ENCODE measurements around the gene FAM171A2. TPM values are rescaled to one million over a fixed set of nuclear protein-coding genes. Genes with fewer than 3 reads are reported as not detected.
A peak's percentile ranks its signal among the peaks of the same experiment; 100 is the strongest.

Gene FAM171A2
- total and polyA plus RNA-seq, 8 donors, result 0.24 to 1.3 (median 0.69) TPM

- peaks cover 0 to 8% (median 6%) of the 10 kb centered on the region in 3 donors for H3K4me1 ChIP-seq
- no peaks in the 10 kb centered on the region for H3K27me3 ChIP-seq
- DNase-seq (peak in 2 of 6 donors; percentile 29 to 37), ATAC-seq (no peak), FAIRE-seq (no peak)
- TF ChIP-seq CTCF (IDR thresholded peaks at IDR 0.05), result no peak
- no peaks in the 10 kb centered on the region for H3K9me3 ChIP-seq
- 54 to 55% methylated on average over 26 to 27 of the region's 27 CpGs for WGBS, 2 donors
- peaks cover 2 to 24% (median 18%) of the 10 kb centered on the region in 3 donors for H3K36me3 ChIP-seq
- H3K4me3 ChIP-seq, result peak overlapping the region; percentile 76 to 100 (median 89)
- intact Hi-C loops (cut with DNase I), result loop anchor here in 2 of 3 donors (5.0 to 10.0 kb wide), 2 partner anchors 109 to 111 kb away; partner anchors contain the start of gene UBTF (in 1 of the 2)
- H3K27ac ChIP-seq, result no peak overlapping the region
Measured at GRCh38 chr17:44323359-44324091, 40.1 kb downstream of the FAM171A2 start.

GRCh38 chr17:44322236-44322895 lies 41.3 kb downstream of the FAM171A2 start:
- no peak for TF ChIP-seq CTCF (IDR thresholded peaks at IDR 0.05)
- no peak for DNase-seq
- no peaks in the 10 kb centered on the region for H3K9me3 ChIP-seq
- peaks cover 2 to 24% (median 18%) of the 10 kb centered on the region in 3 donors for H3K36me3 ChIP-seq
- no peak for ATAC-seq
- no peaks in the 10 kb centered on the region for H3K27me3 ChIP-seq
- intact Hi-C loops (cut with DNase I), result loop anchor here in 2 of 3 donors (5.0 to 10.0 kb wide), 2 partner anchors 108 to 110 kb away; partner anchors contain the start of gene UBTF (in 1 of the 2)
- no peak overlapping the region for H3K27ac ChIP-seq
- FAIRE-seq, result no peak
- WGBS, 2 donors, result 92 to 96% methylated on average over 11 of the region's 11 CpGs
- H3K4me3 ChIP-seq, result no peak overlapping the region
- peaks cover 0 to 8% (median 6%) of the 10 kb centered on the region in 3 donors for H3K4me1 ChIP-seq

- Histone ChIP-seq H3K9me3 (no peaks in the 10 kb centered on the region), H3K27ac (no peak overlapping the region), H3K4me1 (peaks cover 0 to 8% (median 6%) of the 10 kb centered on the region in 3 donors), H3K27me3 (no peaks in the 10 kb centered on the region), H3K36me3 (peaks cover 2 to 24% (median 18%) of the 10 kb centered on the region in 3 donors), H3K4me3 (no peak overlapping the region)
- ATAC-seq (no peak), DNase-seq (peak in 1 of 6 donors; percentile 30), FAIRE-seq (no peak)
- TF ChIP-seq CTCF (IDR thresholded peaks at IDR 0.05), result no peak
- 90 to 93% methylated on average over 21 of the region's 21 CpGs for WGBS, 2 donors
- intact Hi-C loops (cut with DNase I), result loop anchor here in 2 of 3 donors (5.0 to 10.0 kb wide), 2 partner anchors 107 to 109 kb away; partner anchors contain the start of gene UBTF (in 1 of the 2)
Measured at GRCh38 chr17:44321246-44322120, 42.2 kb downstream of the FAM171A2 start.

GRCh38 chr17:44320066-44320465 lies 43.6 kb downstream of the FAM171A2 start:
- Histone ChIP-seq H3K36me3 (peaks cover 2 to 24% (median 18%) of the 10 kb centered on the region in 3 donors), H3K4me1 (peaks cover 0 to 4% (median 0%) of the 10 kb centered on the region in 3 donors), H3K27ac (no peak overlapping the region), H3K4me3 (no peak overlapping the region), H3K9me3 (no peaks in the 10 kb centered on the region), H3K27me3 (peaks cover 0 to 5% (median 0%) of the 10 kb centered on the region in 4 donors)
- no peak for ATAC-seq
- 89 to 95% methylated on average over 16 to 18 of the region's 18 CpGs for WGBS, 2 donors
- intact Hi-C loops (cut with DNase I), result loop anchor here in 2 of 3 donors (5.0 to 10.0 kb wide), 2 partner anchors 105 to 108 kb away; partner anchors contain the start of gene UBTF (in 1 of the 2)
- no peak for TF ChIP-seq CTCF (IDR thresholded peaks at IDR 0.05)
- FAIRE-seq, result no peak
- peak in 1 of 6 donors; percentile 26 for DNase-seq
